Measurements from ENCODE around the gene MEPCE.

- TF ChIP-seq CTCF (IDR thresholded peaks at IDR 0.05; ENCODE audit: insufficient read depth, low read length, poor library complexity, severe bottlenecking), result no peak
- no peak for TF ChIP-seq EZH2phosphoT487 (conservative IDR thresholded peaks at IDR 0.05; ENCODE audit: low read length)
Measured at GRCh38 chr7:100389437-100390088, 40.1 kb upstream of the MEPCE start.

Measured in SU-DHL-6 (cell line).